Measurements from ENCODE around the gene C11orf97. TPM values are rescaled to one million over a fixed set of nuclear protein-coding genes. Genes with fewer than 3 reads are reported as not detected.
"Not testable (repeated sequence)": the region's sequence is repeated elsewhere in the genome, so short reads cannot be mapped to it uniquely, and the experiment has no call there.

Gene C11orf97
- polyA plus RNA-seq, 1 donor: not detected

DNA sequence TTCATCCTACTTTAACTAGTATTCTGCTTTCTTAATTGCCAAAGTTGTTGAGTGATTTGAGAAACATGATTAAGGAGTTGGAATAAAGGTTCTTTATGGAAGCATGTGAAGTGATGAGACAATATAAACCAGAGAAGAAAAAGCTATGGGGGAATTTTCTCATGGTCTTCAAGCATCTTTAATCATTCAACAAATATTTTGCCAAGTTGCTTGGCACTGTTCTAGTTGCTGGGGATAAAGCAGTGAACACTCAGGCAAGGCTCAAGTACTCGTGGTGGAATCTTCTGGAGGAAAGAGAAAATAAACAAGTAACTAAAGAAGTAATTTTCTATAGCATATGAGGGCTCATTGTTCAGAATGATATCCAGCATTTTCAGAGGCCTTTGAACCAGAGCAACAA lies 45.7 kb downstream of the C11orf97 start:
- DNase-seq (ENCODE audit: low read depth): no peak

GRCh38 chr11:94558468-94558867 lies 46.2 kb downstream of the C11orf97 start:
- DNase-seq (ENCODE audit: low read depth): no peak

GRCh38 chr11:94558932-94559331 lies 46.7 kb downstream of the C11orf97 start:
- no peak for DNase-seq (ENCODE audit: low read depth)

DNA sequence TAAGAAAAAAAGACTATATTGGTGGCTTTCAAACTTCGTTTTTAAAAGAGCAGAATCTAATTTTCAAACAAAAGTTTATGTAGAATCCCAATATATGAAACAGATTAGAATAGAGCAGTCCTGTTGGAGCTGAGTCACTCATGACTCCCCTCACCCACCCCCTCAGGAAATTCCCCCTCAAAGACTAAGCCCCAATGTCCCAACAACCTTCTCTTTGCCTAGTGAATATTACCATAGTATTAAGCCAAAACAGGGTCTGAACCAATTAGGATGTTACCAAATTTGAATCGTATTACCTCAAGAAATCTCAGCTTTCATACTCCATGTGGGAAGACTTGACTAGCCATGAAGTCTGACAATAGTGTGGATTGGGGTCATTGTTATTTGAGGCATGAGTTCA lies 47.1 kb downstream of the C11orf97 start:
- DNase-seq (ENCODE audit: low read depth): no peak

DNA sequence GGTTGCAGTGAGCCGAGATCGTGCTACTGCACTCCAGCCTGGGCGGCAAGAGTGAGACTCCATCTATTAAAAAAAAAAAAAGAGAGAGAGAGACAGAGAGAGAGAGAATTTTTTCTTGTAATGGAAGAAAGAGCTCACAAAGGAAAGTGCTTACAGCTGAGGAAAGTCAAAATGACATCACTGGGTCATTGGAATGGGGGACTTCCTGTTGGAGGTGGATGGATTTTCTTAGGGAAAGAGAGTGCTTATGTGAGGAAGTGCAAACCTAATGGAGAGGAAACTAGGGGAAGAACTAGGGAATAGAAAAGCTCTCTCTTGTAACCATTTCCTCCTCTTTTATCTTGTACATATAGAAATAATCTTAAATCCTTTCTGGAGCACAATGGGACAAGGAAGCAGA lies 48.6 kb downstream of the C11orf97 start:
- DNase-seq (ENCODE audit: low read depth): no peak

- DNase-seq (ENCODE audit: low read depth): no peak
Measured at GRCh38 chr11:94563176-94563847, 51.1 kb downstream of the C11orf97 start.

DNA sequence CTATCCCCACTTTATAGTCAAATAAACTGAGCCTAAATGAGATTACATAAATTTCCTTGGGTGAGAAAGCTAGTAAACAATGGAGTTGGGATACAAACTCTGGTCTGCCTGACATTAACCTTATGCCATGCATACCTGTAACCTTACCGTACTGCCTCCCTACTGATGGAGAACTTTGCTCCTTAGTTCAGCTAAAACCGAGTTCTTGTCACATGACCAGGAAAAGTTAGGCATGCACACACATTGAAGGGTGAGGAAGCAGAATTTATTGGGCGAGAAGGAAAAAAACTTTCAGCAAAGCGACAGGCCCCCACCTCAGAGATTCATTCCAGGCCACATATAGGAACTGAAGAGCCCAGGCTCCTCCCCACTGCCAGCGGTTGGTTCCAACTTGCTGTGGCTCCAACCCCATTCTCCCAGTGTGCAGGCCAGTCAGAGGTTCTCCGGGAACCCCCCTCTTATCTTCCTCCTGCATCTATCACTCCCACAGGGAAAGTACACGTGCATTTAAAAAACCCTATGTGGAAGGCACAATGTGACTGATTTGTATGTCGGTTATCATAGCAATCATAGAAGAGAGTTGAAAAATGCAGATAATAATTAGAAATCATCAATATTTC lies 51.7 kb downstream of the C11orf97 start:
- DNase-seq (ENCODE audit: low read depth): no peak

GRCh38 chr11:94567181-94567670 lies 55.0 kb downstream of the C11orf97 start, which contains the start of gene PIWIL4:
Gene PIWIL4 (plus strand): TSS chr11:94567368. CDS start chr11:94567519, 151 bp downstream.
- DNase-seq (ENCODE audit: low read depth): no peak

DNA sequence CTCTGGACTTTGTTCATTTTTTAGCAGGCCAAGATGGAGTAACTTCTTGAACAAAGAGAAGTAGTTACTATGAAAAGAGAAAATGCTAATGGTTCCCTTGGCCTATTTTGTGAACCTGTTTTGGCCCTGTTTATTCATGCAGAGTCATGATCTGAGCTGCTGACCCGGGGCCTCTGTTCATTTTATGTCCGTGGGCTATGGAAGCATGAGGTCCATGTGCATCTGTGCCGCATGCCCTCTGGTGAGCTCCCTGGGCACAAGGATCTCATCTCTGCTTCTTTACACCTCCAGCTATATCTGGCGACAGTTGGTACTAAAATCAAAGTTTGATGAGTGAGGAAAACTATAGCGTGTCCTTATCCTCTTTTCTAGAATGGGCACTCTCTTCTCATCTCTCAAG lies 55.9 kb downstream of the C11orf97 start:
- no peak for DNase-seq (ENCODE audit: low read depth)

GRCh38 chr11:94568717-94569116 lies 56.5 kb downstream of the C11orf97 start:
- no peak for DNase-seq (ENCODE audit: low read depth)

GRCh38 chr11:94572975-94573374 lies 60.7 kb downstream of the C11orf97 start:
- not testable (repeated sequence) for DNase-seq (ENCODE audit: low read depth)

DNA sequence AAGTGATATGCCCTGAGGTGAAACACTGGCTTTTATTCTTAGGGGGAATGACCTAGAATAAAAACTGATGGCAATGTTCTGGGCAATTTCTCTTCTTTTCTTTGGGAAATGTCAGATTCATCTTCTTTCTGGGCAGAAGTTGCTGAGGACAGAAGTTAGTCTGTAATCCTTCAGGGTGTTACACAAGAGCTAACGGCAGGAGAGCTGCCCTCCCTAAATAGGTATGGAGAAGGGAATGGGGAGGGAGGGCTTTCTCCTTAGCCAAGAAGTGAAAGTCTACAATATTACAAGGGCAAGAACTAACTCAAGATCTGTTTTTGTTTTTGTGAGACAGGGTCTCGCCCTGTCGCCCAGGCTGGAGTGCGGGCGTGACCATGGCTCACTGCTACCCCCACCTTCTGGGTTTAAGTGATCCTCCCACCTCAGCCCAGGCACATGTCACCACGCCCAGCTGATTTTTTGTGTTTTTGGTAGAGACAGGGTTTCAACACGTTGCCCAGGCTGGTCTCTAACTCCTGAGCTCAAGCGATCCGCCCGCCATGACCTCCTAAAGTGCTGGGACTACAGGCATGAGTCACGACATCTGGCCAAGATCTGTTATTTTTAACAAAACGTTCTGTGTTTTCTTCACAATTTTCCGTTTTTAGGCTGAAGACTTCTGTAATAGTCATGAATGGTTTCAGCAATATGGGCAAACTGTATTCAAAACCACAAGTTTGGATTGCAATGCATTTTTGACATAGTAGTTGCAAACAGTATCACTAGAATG lies 62.1 kb downstream of the C11orf97 start:
- DNase-seq (ENCODE audit: low read depth): no peak

- no peak for DNase-seq (ENCODE audit: low read depth)
Measured at GRCh38 chr11:94576306-94576705, 64.0 kb downstream of the C11orf97 start.

GRCh38 chr11:94577841-94578240 lies 65.6 kb downstream of the C11orf97 start:
- DNase-seq (ENCODE audit: low read depth): no peak

Other genes with a start within 250 kb of the C11orf97 start
- not detected for gene IZUMO1R, start 207.9 kb upstream of the C11orf97 start, polyA plus RNA-seq (ENCODE audit: insufficient read length)
- 0.23 TPM for gene GPR83, start 111.0 kb upstream of the C11orf97 start, polyA plus RNA-seq (ENCODE audit: insufficient read length)
- gene MRE11, start 18.6 kb upstream of the C11orf97 start, polyA plus RNA-seq (ENCODE audit: insufficient read length): 15.1 TPM
- gene ANKRD49, start 18.5 kb upstream of the C11orf97 start, polyA plus RNA-seq (ENCODE audit: insufficient read length): 10.2 TPM
- gene FUT4, start 31.5 kb downstream of the C11orf97 start, polyA plus RNA-seq (ENCODE audit: insufficient read length): 5.6 TPM
- 4.1 TPM for gene PIWIL4, start 54.9 kb downstream of the C11orf97 start, polyA plus RNA-seq (ENCODE audit: insufficient read length)

All from forelimb muscle (tissue), 1 donor.